Neural cell (in vitro differentiated cells): ENCODE measurements around the gene JAGN1. TPM values are rescaled to one million over a fixed set of nuclear protein-coding genes. Genes with fewer than 3 reads are reported as not detected.

ENCODE experiments used
- H2AFZ ChIP-seq: fragments of 200-600, 300-800 bp; sonication (generic), shearing (Covaris generic); 2 replicates; pipeline ENCODE4 v1.6.0; 2014; ENCODE audit warnings: low read depth, mild to moderate bottlenecking, antibody characterized with exemption, low read length, moderate library complexity
- H3F3A ChIP-seq: fragments of 200-600 bp; shearing (Covaris generic); 2 replicates; pipeline ENCODE4 v1.6.1; 2016; ENCODE audit warnings: mild to moderate bottlenecking, moderate library complexity, mixed read lengths, antibody characterized with exemption, low read length; ENCODE audit not compliant: insufficient read depth, poor library complexity, severe bottlenecking
- H3K27ac ChIP-seq: fragments of 200-600, 300-800 bp; sonication (generic), shearing (Covaris generic); 2 replicates; pipeline ENCODE4 v1.5.1; 2014; ENCODE audit warnings: mild to moderate bottlenecking, low read length, moderate library complexity
- H3K27me3 ChIP-seq: fragments of 300-800, 200-600 bp; sonication (generic), shearing (Covaris generic); 2 replicates; pipeline ENCODE4 v1.6.0; 2014; ENCODE audit warnings: mild to moderate bottlenecking, low read depth, low read length, moderate library complexity; ENCODE audit not compliant: insufficient read depth
- H3K36me3 ChIP-seq: fragments of 300-800, 200-600 bp; sonication (generic), shearing (Covaris generic); 2 replicates; pipeline ENCODE4 v1.5.1; 2014; ENCODE audit warnings: mild to moderate bottlenecking, antibody characterized with exemption, low read length, moderate library complexity; ENCODE audit not compliant: insufficient read depth
- H3K4me2 ChIP-seq: fragments of 300-800, 200-600 bp; sonication (generic), shearing (Covaris generic); 2 replicates; pipeline ENCODE4 v1.6.0; 2014; ENCODE audit warnings: mild to moderate bottlenecking, low read length
- H3K4me3 ChIP-seq: fragments of 300-800, 200-600 bp; sonication (generic), shearing (Covaris generic); 2 replicates; pipeline ENCODE4 v1.5.1; 2014; ENCODE audit warnings: mild to moderate bottlenecking, low read length, moderate library complexity
- H3K79me2 ChIP-seq: fragments of 200-600 bp; shearing (Covaris generic); replicated peaks from 2 replicates; pipeline ENCODE4 v1.6.0; 2014; ENCODE audit warnings: mild to moderate bottlenecking, low read length, moderate library complexity; ENCODE audit not compliant: insufficient read depth
- H3K9ac ChIP-seq: fragments of 300-800, 200-600 bp; sonication (generic), shearing (Covaris generic); 2 replicates; pipeline ENCODE4 v1.6.1; 2016; ENCODE audit warnings: mild to moderate bottlenecking, low read length, mixed read lengths
- H3K9me2 ChIP-seq: fragments of 200-600 bp; shearing (Covaris generic); 2 replicates; pipeline ENCODE4 v1.6.1; 2016; ENCODE audit warnings: mild to moderate bottlenecking, low read length, mixed read lengths; ENCODE audit not compliant: insufficient read depth
- H3K9me3 ChIP-seq: fragments of 200-600, 300-800 bp; sonication (generic), shearing (Covaris generic); 2 replicates; pipeline ENCODE4 v1.6.1; 2016; ENCODE audit warnings: mild to moderate bottlenecking, mixed run types, low read length, moderate library complexity, mixed read lengths
- H4K20me1 ChIP-seq: fragments of 200-600 bp; shearing (Covaris generic); 2 replicates; pipeline ENCODE4 v1.6.1; 2016; ENCODE audit warnings: mild to moderate bottlenecking, mixed run types; ENCODE audit not compliant: insufficient read depth
- CTCF ChIP-seq: fragments of 450-650 bp; IDR thresholded peaks from 2 replicates; pipeline ENCODE4 v1.5.1; 2014; ENCODE audit warnings: antibody characterized with exemption, mild to moderate bottlenecking, moderate library complexity; ENCODE audit not compliant: poor library complexity, severe bottlenecking
- EP300 ChIP-seq: fragments of 450-650 bp; conservative IDR thresholded peaks from 2 replicates; pipeline ENCODE4 v1.6.1; 2014; ENCODE audit warnings: antibody characterized with exemption, mild to moderate bottlenecking, moderate library complexity; ENCODE audit not compliant: poor library complexity, severe bottlenecking
- EZH2 ChIP-seq: fragments of 200-600, 300-800 bp; shearing (Covaris generic), sonication (generic); IDR thresholded peaks from 2 replicates; pipeline ENCODE4 v1.6.1; 2014; ENCODE audit warnings: antibody characterized with exemption, low read length, borderline replicate concordance, mild to moderate bottlenecking; ENCODE audit not compliant: insufficient read depth, poor library complexity, severe bottlenecking
- MXI1 ChIP-seq: fragments of 450-650 bp; conservative IDR thresholded peaks from 2 replicates; pipeline ENCODE4 v1.6.1; 2014; ENCODE audit warnings: antibody characterized with exemption, mild to moderate bottlenecking; ENCODE audit not compliant: poor library complexity, severe bottlenecking
- POLR2AphosphoS5 ChIP-seq: IDR thresholded peaks from 2 replicates; pipeline ENCODE4 v1.6.1; 2012
- RAD21 ChIP-seq: fragments of 450-650 bp; conservative IDR thresholded peaks from 2 replicates; pipeline ENCODE4 v1.6.1; 2014; ENCODE audit warnings: antibody characterized with exemption, mild to moderate bottlenecking, moderate library complexity
- REST ChIP-seq: IDR thresholded peaks from 2 replicates; pipeline ENCODE4 v1.6.1; 2012; ENCODE audit warnings: borderline replicate concordance
- SMC3 ChIP-seq: fragments of 450-650 bp; conservative IDR thresholded peaks from 2 replicates; pipeline ENCODE4 v1.6.1; 2014; ENCODE audit warnings: antibody characterized with exemption, mild to moderate bottlenecking, moderate library complexity; ENCODE audit not compliant: poor library complexity
- TAF1 ChIP-seq: IDR thresholded peaks from 2 replicates; pipeline ENCODE4 v1.6.1; 2012; ENCODE audit warnings: low read depth
- polyA plus RNA-seq: library from polyadenylated mRNA; depleted of rRNA; stranded (reverse); fragments of >200 nt; gene quantifications from 2 replicates; pipeline ENCODE4 v1.2.3, GENCODE V29; 2014

The JAGN1 gene
- polyA plus RNA-seq, 1 donor from 2014 or later = 26.5 TPM

GRCh38 chr3:9902372-9903237 is 12.2 kb downstream of the JAGN1 start, which contains the start of gene IL17RE:
Gene IL17RE (plus strand): TSS chr3:9902848. CDS start chr3:9902933, 85 bp downstream.
- no peak for TF ChIP-seq CTCF
- TF ChIP-seq POLR2AphosphoS5 = no peak
- TF ChIP-seq REST = no peak
- no peak for TF ChIP-seq SMC3
- no peak for TF ChIP-seq MXI1
- no peak for TF ChIP-seq RAD21
- TF ChIP-seq EZH2 = no peak
- no peak for TF ChIP-seq TAF1
- TF ChIP-seq EP300 = no peak
- Histone ChIP-seq H3K4me3 (no peak within 1 kb of the TSS), H3K9me3 (no peaks in the 10 kb centered on the region), H3K79me2 (no peaks in the 10 kb centered on the region), H2AFZ (no peak within 1 kb of the TSS), H4K20me1 (no peaks in the 10 kb centered on the region), H3K9me2 (no peaks in the 10 kb centered on the region), H3K27me3 (no peaks in the 10 kb centered on the region), H3K36me3 (no peaks in the 10 kb centered on the region), H3K4me2 (no peak within 1 kb of the TSS), H3K9ac (no peak within 1 kb of the TSS), H3K27ac (no peak within 1 kb of the TSS), H3F3A (no peaks in the 10 kb centered on the region)

- H3K4me2 ChIP-seq = no peak overlapping the region
- TF ChIP-seq EZH2 (no peak), SMC3 (no peak), MXI1 (no peak), RAD21 (no peak), POLR2AphosphoS5 (no peak), TAF1 (no peak), CTCF (no peak), EP300 (no peak)
- H3K9ac ChIP-seq = no peak overlapping the region
- no peaks in the 10 kb centered on the region for H3F3A ChIP-seq
- H3K4me3 ChIP-seq = no peak overlapping the region
- H4K20me1 ChIP-seq = no peaks in the 10 kb centered on the region
- H3K36me3 ChIP-seq = no peaks in the 10 kb centered on the region
- H3K27me3 ChIP-seq = no peaks in the 10 kb centered on the region
- H3K79me2 ChIP-seq = no peaks in the 10 kb centered on the region
- H3K9me3 ChIP-seq = no peaks in the 10 kb centered on the region
- no peak overlapping the region for H2AFZ ChIP-seq
- no peak overlapping the region for H3K27ac ChIP-seq
- no peaks in the 10 kb centered on the region for H3K9me2 ChIP-seq
Measured at GRCh38 chr3:9903238-9903624, 12.8 kb downstream of the JAGN1 start.
